ENCODE results near the gene PODXL. TPM values are rescaled to one million over a fixed set of nuclear protein-coding genes. Genes with fewer than 3 reads are reported as not detected.

PODXL gene
- total RNA-seq, 1 experiment from 2014 or later: 37.5 TPM

GRCh38 chr7:131518626-131519025 is 37.8 kb downstream of the PODXL start (continued):
- TF ChIP-seq CTCF (IDR thresholded peaks at IDR 0.05 in 2 of 3, conservative IDR thresholded peaks at IDR 0.05 in 1 of 3; ENCODE audit: borderline replicate concordance in 1 of 3, insufficient read depth in 1 of 3, low read depth in 2 of 3, low read length in 2 of 3) (no peak), REST (IDR thresholded peaks at IDR 0.05; ENCODE audit: low read depth) (no peak)

DNA sequence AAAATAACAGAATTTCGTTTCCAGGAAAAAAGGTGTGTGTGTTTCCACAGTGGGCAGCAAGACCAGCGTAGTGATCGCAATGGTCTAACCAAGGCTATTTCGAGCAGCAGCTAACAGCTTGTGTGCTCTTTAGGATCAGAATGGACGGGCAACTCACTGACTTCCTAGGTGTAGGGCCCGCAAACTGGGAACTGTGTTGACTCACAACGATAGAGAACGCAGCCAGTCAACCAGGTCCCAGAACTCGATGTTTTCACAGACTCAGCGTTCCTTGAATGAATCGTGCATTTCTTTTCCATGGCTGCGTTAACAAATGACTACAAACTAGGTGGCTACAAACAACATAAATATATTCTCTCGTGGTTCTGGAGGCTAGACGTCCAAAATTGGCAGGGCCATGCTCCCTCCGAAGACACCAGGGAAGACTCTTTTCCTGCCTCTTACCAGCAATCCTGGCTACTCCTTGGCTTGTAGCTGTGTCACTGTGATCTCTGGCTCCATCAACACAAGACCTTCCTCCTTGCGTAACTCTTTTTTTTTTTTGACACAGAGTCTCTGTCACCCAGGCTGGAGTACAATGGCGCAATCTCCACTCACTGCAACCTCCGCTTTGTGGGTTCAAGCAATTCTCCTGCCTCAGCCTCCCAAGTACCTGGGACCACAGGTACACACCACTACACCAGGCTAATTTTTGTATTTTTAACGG is 39.1 kb downstream of the PODXL start:
- Histone ChIP-seq H3K9me3 (ENCODE audit: control insufficient read depth in 1 of 2, insufficient read depth in 1 of 2, low read depth in 1 of 2, low read length in 2 of 2) (no peaks in the 10 kb centered on the region), H3K27me3 (ENCODE audit: insufficient read depth, low read length) (no peaks in the 10 kb centered on the region), H3K4me1 (ENCODE audit: control insufficient read depth in 1 of 2, insufficient read depth in 2 of 2, low read length in 2 of 2) (peaks cover 31 to 32% of the 10 kb centered on the region in 2 experiments), H4K20me1 (ENCODE audit: insufficient read depth) (no peaks in the 10 kb centered on the region), H3K9me2 (ENCODE audit: insufficient read depth) (no peaks in the 10 kb centered on the region), H3K9ac (ENCODE audit: low read length) (no peak overlapping the region), H3K79me2 (ENCODE audit: insufficient read depth, low read length) (0 out of 2 replicates have a peak, but pooled peaks cover 5% of the 10 kb centered on the region), H3K4me3 (replicated peaks in 1 of 2; ENCODE audit: low read depth in 1 of 2, low read length in 2 of 2) (no peak overlapping the region), H3K27ac (ENCODE audit: low read depth, low read length) (no peak overlapping the region), H3K36me3 (ENCODE audit: control insufficient read depth in 1 of 2, insufficient read depth in 2 of 2, low read length in 2 of 2) (no peaks in the 10 kb centered on the region), H3K4me2 (ENCODE audit: low read length) (no peak overlapping the region), H2AFZ (ENCODE audit: low read depth, low read length, poor library complexity, severe bottlenecking) (no peak overlapping the region)
- no peak for ATAC-seq
- intact Hi-C loops (cut with micrococcal nuclease): no loop called here
- BruUV-seq (replicated peaks): no TSS peak
- no peak for DNase-seq (ENCODE audit: low read depth, low spot score)
- CTCF ChIA-PET: interaction anchor here (1.5 kb wide), 1 partner anchor 137 kb away, joined by 4 read pairs; no protein-coding TSS in a partner anchor
- POLR2A ChIA-PET: no interaction called here
- RAD21 ChIA-PET (ENCODE audit: low non-redundant PET in 1 of 2, low total read pairs in 2 of 2, uncharacterized antibody in 2 of 2, unreplicated experiment in 2 of 2): no interaction called here
- TF ChIP-seq ELF1 (IDR thresholded peaks at IDR 0.05; ENCODE audit: borderline replicate concordance, low read depth): no peak
- TF ChIP-seq JUND (IDR thresholded peaks at IDR 0.05): no peak
- TF ChIP-seq RAD21 (IDR thresholded peaks at IDR 0.05; ENCODE audit: low read depth): no peak
- TF ChIP-seq ZNF274 (IDR thresholded peaks at IDR 0.05; ENCODE audit: low read depth, low read length): no peak
- TF ChIP-seq MAX (IDR thresholded peaks at IDR 0.05): no peak
- TF ChIP-seq EZH2phosphoT487 (IDR thresholded peaks at IDR 0.05; ENCODE audit: borderline replicate concordance): no peak

All from HCT116 (cell line).